ENCODE results near the gene CCDC198. TPM values are rescaled to one million over a fixed set of nuclear protein-coding genes. Genes with fewer than 3 reads are reported as not detected.

Gene CCDC198
- total RNA-seq, 1 experiment from 2014 or later = not detected

GRCh38 chr14:57479197-57479596 is 14.5 kb downstream of the CCDC198 start:
- in situ Hi-C loops (cut with HindIII; ENCODE audit: low pct_unique_long_range_greater_than_20kb, low sequenced_read_pairs) (no loop called here), intact Hi-C loops (cut with micrococcal nuclease; ENCODE audit: unreplicated experiment) (no loop called here)
- H3K27me3 ChIP-seq (ENCODE audit: control insufficient read depth, insufficient read depth, low read length) = peaks cover 2% of the 10 kb centered on the region; the same call in 1 of the 2 replicates
- H3K4me3 ChIP-seq (ENCODE audit: low read depth in 2 of 2, low read length in 2 of 2) = no peak overlapping the region
- H3K36me3 ChIP-seq (ENCODE audit: control insufficient read depth, insufficient read depth, low read length) = no peaks in the 10 kb centered on the region
- H3K27ac ChIP-seq (ENCODE audit: low read length) = no peak overlapping the region
- H3K9me3 ChIP-seq (ENCODE audit: control insufficient read depth, insufficient read depth, low read depth, low read length) = no peaks in the 10 kb centered on the region
- DNase-seq (ENCODE audit: low read depth, low spot score) (no peak), ATAC-seq (no peak)
- ChIA-PET CTCF (no interaction called here), POLR2A (no interaction called here)
- TF ChIP-seq SIN3A (IDR thresholded peaks at IDR 0.05; ENCODE audit: borderline replicate concordance, insufficient read depth, low read depth, low read length) = no peak
- no peaks in the 10 kb centered on the region for H3K4me1 ChIP-seq (ENCODE audit: control insufficient read depth, insufficient read depth, low read length)
- no TSS peak for BruUV-seq (replicated peaks)

GRCh38 chr14:57478050-57478449 is 15.6 kb downstream of the CCDC198 start:
- peaks cover 2% of the 10 kb centered on the region; the same call in 1 of the 2 replicates for H3K27me3 ChIP-seq (ENCODE audit: control insufficient read depth, insufficient read depth, low read length)

More at GRCh38 chr14:57478050-57478449, 15.6 kb downstream of the CCDC198 start:
- intact Hi-C loops (cut with micrococcal nuclease; ENCODE audit: unreplicated experiment) = no loop called here
- ChIA-PET POLR2A (no interaction called here), CTCF (interaction anchor here (0.6 to 0.7 kb wide), 2 partner anchors 18 to 485 kb away, joined by 4 to 5 read pairs; no protein-coding TSS in a partner anchor)
- ATAC-seq (no peak), DNase-seq (ENCODE audit: low read depth, low spot score) (no peak)
- no peak overlapping the region for H3K4me3 ChIP-seq (ENCODE audit: low read depth in 2 of 2, low read length in 2 of 2)
- no peaks in the 10 kb centered on the region for H3K36me3 ChIP-seq (ENCODE audit: control insufficient read depth, insufficient read depth, low read length)
- H3K9me3 ChIP-seq (ENCODE audit: control insufficient read depth, insufficient read depth, low read depth, low read length) = no peaks in the 10 kb centered on the region
- no peak for TF ChIP-seq TCF7L2 (IDR thresholded peaks at IDR 0.05; ENCODE audit: low read depth, low read length)
- no peak for TF ChIP-seq CTCF (IDR thresholded peaks at IDR 0.05)
- TF ChIP-seq, protein P1, sequence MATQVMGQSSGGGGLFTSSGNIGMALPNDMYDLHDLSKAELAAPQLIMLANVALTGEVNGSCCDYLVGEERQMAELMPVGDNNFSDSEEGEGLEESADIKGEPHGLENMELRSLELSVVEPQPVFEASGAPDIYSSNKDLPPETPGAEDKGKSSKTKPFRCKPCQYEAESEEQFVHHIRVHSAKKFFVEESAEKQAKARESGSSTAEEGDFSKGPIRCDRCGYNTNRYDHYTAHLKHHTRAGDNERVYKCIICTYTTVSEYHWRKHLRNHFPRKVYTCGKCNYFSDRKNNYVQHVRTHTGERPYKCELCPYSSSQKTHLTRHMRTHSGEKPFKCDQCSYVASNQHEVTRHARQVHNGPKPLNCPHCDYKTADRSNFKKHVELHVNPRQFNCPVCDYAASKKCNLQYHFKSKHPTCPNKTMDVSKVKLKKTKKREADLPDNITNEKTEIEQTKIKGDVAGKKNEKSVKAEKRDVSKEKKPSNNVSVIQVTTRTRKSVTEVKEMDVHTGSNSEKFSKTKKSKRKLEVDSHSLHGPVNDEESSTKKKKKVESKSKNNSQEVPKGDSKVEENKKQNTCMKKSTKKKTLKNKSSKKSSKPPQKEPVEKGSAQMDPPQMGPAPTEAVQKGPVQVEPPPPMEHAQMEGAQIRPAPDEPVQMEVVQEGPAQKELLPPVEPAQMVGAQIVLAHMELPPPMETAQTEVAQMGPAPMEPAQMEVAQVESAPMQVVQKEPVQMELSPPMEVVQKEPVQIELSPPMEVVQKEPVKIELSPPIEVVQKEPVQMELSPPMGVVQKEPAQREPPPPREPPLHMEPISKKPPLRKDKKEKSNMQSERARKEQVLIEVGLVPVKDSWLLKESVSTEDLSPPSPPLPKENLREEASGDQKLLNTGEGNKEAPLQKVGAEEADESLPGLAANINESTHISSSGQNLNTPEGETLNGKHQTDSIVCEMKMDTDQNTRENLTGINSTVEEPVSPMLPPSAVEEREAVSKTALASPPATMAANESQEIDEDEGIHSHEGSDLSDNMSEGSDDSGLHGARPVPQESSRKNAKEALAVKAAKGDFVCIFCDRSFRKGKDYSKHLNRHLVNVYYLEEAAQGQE (IDR thresholded peaks at IDR 0.05; ENCODE audit: insufficient read depth in 1 of 2, low read depth in 2 of 2, low read length in 1 of 2) = no peak
- TF ChIP-seq SIN3A (IDR thresholded peaks at IDR 0.05; ENCODE audit: borderline replicate concordance, insufficient read depth, low read depth, low read length) = no peak
- no peak for TF ChIP-seq POLR2AphosphoS5 (IDR thresholded peaks at IDR 0.05; ENCODE audit: low read depth, low read length)
- BruUV-seq (replicated peaks) = no TSS peak
- no peak overlapping the region for H3K27ac ChIP-seq (ENCODE audit: low read length)
- in situ Hi-C loops (cut with HindIII; ENCODE audit: low pct_unique_long_range_greater_than_20kb, low sequenced_read_pairs) = no loop called here
- H3K4me1 ChIP-seq (ENCODE audit: control insufficient read depth, insufficient read depth, low read length) = no peaks in the 10 kb centered on the region

Data from Panc1 (cell line).